ENCODE data around the gene GPR180. TPM values are rescaled to one million over a fixed set of nuclear protein-coding genes. Genes with fewer than 3 reads are reported as not detected.

GPR180 gene
- total RNA-seq, 1 experiment from 2014 or later = 8.3 TPM

GRCh38 chr13:94640721-94641120 lies 39.1 kb downstream of the GPR180 start:
- TF ChIP-seq EZH2 (IDR thresholded peaks at IDR 0.05; ENCODE audit: borderline replicate concordance, low read depth, low read length, poor library complexity, severe bottlenecking) = no peak
- no peak for TF ChIP-seq CTCF (conservative IDR thresholded peaks at IDR 0.05; ENCODE audit: low read depth, low read length)
- POLR2A ChIA-PET (ENCODE audit: low non-redundant PET) = no interaction called here
- intact Hi-C loops (cut with micrococcal nuclease; ENCODE audit: unreplicated experiment) = no loop called here
- BruUV-seq (replicated peaks) = no TSS peak
- CTCF ChIA-PET = no interaction called here
- H3K4me1 ChIP-seq (ENCODE audit: insufficient read depth, low read length, poor library complexity, severe bottlenecking) = peaks cover 28% of the 10 kb centered on the region
- DNase-seq (ENCODE audit: low spot score) = peak; percentile 22
- no peaks in the 10 kb centered on the region for H3K9me3 ChIP-seq (ENCODE audit: low read depth, low read length, poor library complexity, severe bottlenecking)
- H3K4me3 ChIP-seq (ENCODE audit: low read depth, low read length, poor library complexity, severe bottlenecking) = no peak overlapping the region
- H3K27ac ChIP-seq (ENCODE audit: low read depth, low read length, poor library complexity, severe bottlenecking) = peak overlapping the region; percentile 49
- no peaks in the 10 kb centered on the region for H3K27me3 ChIP-seq (replicated peaks; ENCODE audit: insufficient read depth, low read depth, low read length, poor library complexity)
- no peaks in the 10 kb centered on the region for H3K36me3 ChIP-seq (ENCODE audit: insufficient read depth, low read length, poor library complexity, severe bottlenecking)

DNA sequence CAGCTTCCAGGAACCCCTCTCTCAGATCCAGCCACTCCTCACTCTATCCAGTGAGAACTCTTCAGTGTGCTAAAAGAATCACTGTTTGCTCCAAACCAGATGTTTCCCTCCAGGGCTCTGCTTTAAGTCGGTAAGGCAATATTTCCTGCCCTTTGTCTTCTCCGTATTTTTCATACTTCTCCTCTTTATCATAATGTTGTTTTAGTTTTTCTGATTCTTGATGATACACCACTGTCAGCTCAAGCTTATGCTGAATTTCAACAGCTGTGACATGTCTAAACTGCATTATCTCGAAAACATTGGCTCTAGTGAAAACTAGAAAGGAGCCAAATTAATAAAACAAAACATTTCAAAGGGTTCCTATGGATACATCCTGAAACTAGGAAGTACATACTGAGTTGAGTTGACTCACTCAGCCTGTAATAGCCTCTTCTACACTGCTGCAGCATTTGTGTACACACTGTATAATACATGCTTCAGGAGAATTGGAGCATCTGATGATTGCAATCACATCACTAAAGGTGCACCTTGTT lies 39.8 kb downstream of the GPR180 start:
- Histone ChIP-seq H3K9me3 (ENCODE audit: low read depth, low read length, poor library complexity, severe bottlenecking) (no peaks in the 10 kb centered on the region), H3K4me3 (ENCODE audit: low read depth, low read length, poor library complexity, severe bottlenecking) (peak overlapping the region; percentile 0), H3K27me3 (replicated peaks; ENCODE audit: insufficient read depth, low read depth, low read length, poor library complexity) (no peaks in the 10 kb centered on the region), H3K27ac (ENCODE audit: low read depth, low read length, poor library complexity, severe bottlenecking) (peak overlapping the region; percentile 49), H3K36me3 (ENCODE audit: insufficient read depth, low read length, poor library complexity, severe bottlenecking) (no peaks in the 10 kb centered on the region), H3K4me1 (ENCODE audit: insufficient read depth, low read length, poor library complexity, severe bottlenecking) (peaks cover 28% of the 10 kb centered on the region)
- TF ChIP-seq CTCF (conservative IDR thresholded peaks at IDR 0.05; ENCODE audit: low read depth, low read length) = no peak
- no peak for TF ChIP-seq EZH2 (IDR thresholded peaks at IDR 0.05; ENCODE audit: borderline replicate concordance, low read depth, low read length, poor library complexity, severe bottlenecking)
- BruUV-seq (replicated peaks) = no TSS peak
- CTCF ChIA-PET = no interaction called here
- intact Hi-C loops (cut with micrococcal nuclease; ENCODE audit: unreplicated experiment) = no loop called here
- peak; percentile 82 for DNase-seq (ENCODE audit: low spot score)
- POLR2A ChIA-PET (ENCODE audit: low non-redundant PET) = no interaction called here

GRCh38 chr13:94646904-94647303 lies 45.2 kb downstream of the GPR180 start:
- intact Hi-C loops (cut with micrococcal nuclease; ENCODE audit: unreplicated experiment) = no loop called here
- no TSS peak for BruUV-seq (replicated peaks)
- H3K36me3 ChIP-seq (ENCODE audit: insufficient read depth, low read length, poor library complexity, severe bottlenecking) = no peaks in the 10 kb centered on the region

More at GRCh38 chr13:94646904-94647303, 45.2 kb downstream of the GPR180 start:
- Histone ChIP-seq H3K4me3 (ENCODE audit: low read depth, low read length, poor library complexity, severe bottlenecking) (no peak overlapping the region), H3K27ac (ENCODE audit: low read depth, low read length, poor library complexity, severe bottlenecking) (no peak overlapping the region), H3K27me3 (replicated peaks; ENCODE audit: insufficient read depth, low read depth, low read length, poor library complexity) (no peaks in the 10 kb centered on the region), H3K4me1 (ENCODE audit: insufficient read depth, low read length, poor library complexity, severe bottlenecking) (peaks cover 11% of the 10 kb centered on the region), H3K9me3 (ENCODE audit: low read depth, low read length, poor library complexity, severe bottlenecking) (no peaks in the 10 kb centered on the region)
- TF ChIP-seq EZH2 (IDR thresholded peaks at IDR 0.05; ENCODE audit: borderline replicate concordance, low read depth, low read length, poor library complexity, severe bottlenecking) (no peak), CTCF (conservative IDR thresholded peaks at IDR 0.05; ENCODE audit: low read depth, low read length) (no peak)
- CTCF ChIA-PET = no interaction called here
- DNase-seq (ENCODE audit: low spot score) = no peak
- POLR2A ChIA-PET (ENCODE audit: low non-redundant PET) = no interaction called here

Measured in A673 (cell line).